H9 (cell line): Measurements from ENCODE around the gene TTC7B. TPM values are rescaled to one million over a fixed set of nuclear protein-coding genes. Genes with fewer than 3 reads are reported as not detected.

Source experiments
- DNase-seq: peaks from one replicate; pipeline ENCODE4 v3.0.0-alpha.2; 2017
- H2AFZ ChIP-seq: one replicate; pipeline ENCODE4 v1.6.1; 2013; ENCODE audit warnings: mild to moderate bottlenecking, low read length, control low read depth, moderate library complexity
- H2AK5ac ChIP-seq: 2 replicates; pipeline ENCODE4 v1.6.1; 2013; ENCODE audit warnings: low read length, control low read depth, mixed read lengths; ENCODE audit not compliant: insufficient read length
- H2BK120ac ChIP-seq: one replicate; pipeline ENCODE4 v1.6.1; 2013; ENCODE audit warnings: low read depth, mild to moderate bottlenecking, low read length, control low read depth, inconsistent platforms; ENCODE audit not compliant: poor library complexity, severe bottlenecking
- H2BK12ac ChIP-seq: 2 replicates; pipeline ENCODE4 v1.6.1; 2013; ENCODE audit warnings: low read length, control low read depth, mixed read lengths, low read depth; ENCODE audit not compliant: insufficient read length
- H2BK15ac ChIP-seq: 2 replicates; pipeline ENCODE4 v1.6.1; 2013; ENCODE audit warnings: low read depth, low read length, control low read depth
- H2BK20ac ChIP-seq: one replicate; pipeline ENCODE4 v1.6.1; 2013; ENCODE audit warnings: low read depth, mild to moderate bottlenecking, low read length, control low read depth, inconsistent platforms; ENCODE audit not compliant: poor library complexity, severe bottlenecking
- H2BK5ac ChIP-seq: 2 replicates; pipeline ENCODE4 v1.6.1; 2013; ENCODE audit warnings: low read length, control low read depth, mixed read lengths; ENCODE audit not compliant: insufficient read length
- H3K14ac ChIP-seq: 2 replicates; pipeline ENCODE4 v1.6.1; 2013; ENCODE audit warnings: low read length, control low read depth; ENCODE audit not compliant: insufficient read depth
- H3K18ac ChIP-seq: 2 replicates; pipeline ENCODE4 v1.6.1; 2013; ENCODE audit warnings: low read depth, mild to moderate bottlenecking, mixed read lengths, low read length, control low read depth; ENCODE audit not compliant: insufficient read length
- H3K23ac ChIP-seq: 2 replicates; pipeline ENCODE4 v1.6.1; 2013; ENCODE audit warnings: low read length, control low read depth, mixed read lengths, low read depth; ENCODE audit not compliant: insufficient read length
- H3K23me2 ChIP-seq: 2 replicates; pipeline ENCODE4 v1.6.1; 2013; ENCODE audit warnings: low read depth, mild to moderate bottlenecking, mixed read lengths, low read length, control low read depth; ENCODE audit not compliant: insufficient read length, poor library complexity, severe bottlenecking
- H3K27ac ChIP-seq: 2 replicates; pipeline ENCODE4 v1.5.1; 2013; ENCODE audit warnings: low read length, control low read depth, mixed read lengths, low read depth; ENCODE audit not compliant: insufficient read length
- H3K27me3 ChIP-seq: 2 replicates; pipeline ENCODE4 v1.6.1; 2013; ENCODE audit warnings: low read length, control low read depth, inconsistent platforms; ENCODE audit not compliant: insufficient read depth
- H3K4ac ChIP-seq: 2 replicates; pipeline ENCODE4 v1.6.1; 2013; ENCODE audit warnings: low read depth, mild to moderate bottlenecking, control low read depth, inconsistent platforms, low read length, moderate library complexity
- H3K4me1 ChIP-seq: 2 replicates; pipeline ENCODE4 v1.6.1; 2013; ENCODE audit warnings: low read length, control low read depth, inconsistent platforms; ENCODE audit not compliant: insufficient read depth
- H3K4me2 ChIP-seq: 2 replicates; pipeline ENCODE4 v1.6.1; 2013; ENCODE audit warnings: low read length, control low read depth, mixed read lengths; ENCODE audit not compliant: insufficient read length, insufficient read depth
- H3K56ac ChIP-seq: 2 replicates; pipeline ENCODE4 v1.6.1; 2013; ENCODE audit warnings: low read depth, mild to moderate bottlenecking, mixed read lengths, low read length, control low read depth; ENCODE audit not compliant: insufficient read length
- H3K79me1 ChIP-seq: 2 replicates; pipeline ENCODE4 v1.6.1; 2013; ENCODE audit warnings: low read depth, mild to moderate bottlenecking, moderate library complexity, low read length, control low read depth, inconsistent platforms; ENCODE audit not compliant: insufficient read depth, poor library complexity, severe bottlenecking
- H3K79me2 ChIP-seq: 2 replicates; pipeline ENCODE4 v1.6.1; 2013; ENCODE audit warnings: low read length, control low read depth, inconsistent platforms; ENCODE audit not compliant: insufficient read depth
- H3K9ac ChIP-seq: 2 replicates; pipeline ENCODE4 v1.6.1; 2013; ENCODE audit warnings: low read length, control low read depth, mixed read lengths; ENCODE audit not compliant: insufficient read length; ENCODE audit errors: extremely low read depth
- H3K9me3 ChIP-seq: one replicate; pipeline ENCODE4 v1.6.1; 2013; ENCODE audit warnings: low read depth, low read length, inconsistent platforms; ENCODE audit not compliant: control insufficient read depth
- H3T11ph ChIP-seq: one replicate; pipeline ENCODE4 v1.6.1; 2013; ENCODE audit warnings: mild to moderate bottlenecking, low read length, control low read depth, inconsistent platforms
- H4K20me1 ChIP-seq: one replicate; pipeline ENCODE4 v1.6.1; 2013; ENCODE audit not compliant: control insufficient read depth, insufficient read length, insufficient read depth
- H4K5ac ChIP-seq: 2 replicates; pipeline ENCODE4 v1.6.1; 2013; ENCODE audit warnings: low read depth, mild to moderate bottlenecking, mixed read lengths, low read length, control low read depth; ENCODE audit not compliant: insufficient read length
- H4K8ac ChIP-seq: replicated peaks from 2 replicates; pipeline ENCODE4 v1.6.1; 2013; ENCODE audit warnings: low read length, control low read depth, mixed read lengths, low read depth; ENCODE audit not compliant: insufficient read length
- H4K91ac ChIP-seq: 2 replicates; pipeline ENCODE4 v1.6.1; 2013; ENCODE audit warnings: low read depth, mild to moderate bottlenecking, moderate library complexity, mixed read lengths, low read length, control low read depth; ENCODE audit not compliant: insufficient read length
- H3K27ac Mint-ChIP-seq, 3 experiments: 2 replicates in 2 of 3; 3 replicates in 1 of 3; pipeline ENCODE4 v1.8.0; 2020 to 2021; ENCODE audit warnings: mixed read lengths in 3 of 3, mild to moderate bottlenecking in 1 of 3, moderate library complexity in 1 of 3
- H3K27me3 Mint-ChIP-seq: 2 replicates; pipeline ENCODE4 v1.8.0; 2021; ENCODE audit warnings: low read depth, mild to moderate bottlenecking, moderate library complexity, mixed read lengths
- H3K36me3 Mint-ChIP-seq, 3 experiments: 2 replicates in 2 of 3; 3 replicates in 1 of 3; pipeline ENCODE4 v1.8.0; 2020 to 2021; ENCODE audit warnings: low read depth in 3 of 3, mixed read lengths in 3 of 3; ENCODE audit not compliant: insufficient read depth in 1 of 3
- H3K4me1 Mint-ChIP-seq, 2 experiments: 2 replicates each; pipeline ENCODE4 v1.8.0; 2020; ENCODE audit warnings: mixed read lengths in 2 of 2
- H3K4me3 Mint-ChIP-seq, 2 experiments: 2 replicates in 1 of 2; 3 replicates in 1 of 2; pipeline ENCODE4 v1.8.0; 2020 to 2021; ENCODE audit warnings: mild to moderate bottlenecking in 2 of 2, mixed read lengths in 2 of 2, moderate library complexity in 1 of 2
- H3K9me3 Mint-ChIP-seq, 2 experiments: 2 replicates in 1 of 2; 3 replicates in 1 of 2; pipeline ENCODE4 v1.8.0; 2020; ENCODE audit warnings: mild to moderate bottlenecking in 2 of 2, mixed read lengths in 2 of 2, moderate library complexity in 1 of 2
- CTCF ChIP-seq: fragments of 200-600 bp; sonication (generic); conservative IDR thresholded peaks from 3 replicates; pipeline ENCODE4 v1.8.0; 2021; ENCODE audit warnings: antibody characterized with exemption, mild to moderate bottlenecking
- whole genome bisulfite sequencing: extraction: QIAGEN DNeasy Blood & Tissue Kit; methylation state at CpG from one replicate; pipeline ENCODE4 v1.1.7; 2013; ENCODE audit warnings: missing lambda C conversion rate, low lambda C conversion rate, mixed read lengths; ENCODE audit not compliant: insufficient read length; ENCODE audit errors: extremely low coverage; 5-methylcytosine and 5-hydroxymethylcytosine counted together
- total RNA-seq: library from RNA; stranded (reverse); gene quantifications from 2 replicates; pipeline ENCODE4 v1.2.1, GENCODE V29; 2021

Gene TTC7B
- total RNA-seq, 1 experiment from 2014 or later: 33.7 TPM

- H3K36me3 Mint-ChIP-seq: peaks cover 0 to 8% (median 5%) of the 10 kb centered on the region in 3 experiments; a peak in 3 of 7 replicates
- TF ChIP-seq CTCF: no peak
- Histone ChIP-seq H4K8ac (no peak overlapping the region), H4K91ac (no peak overlapping the region), H2BK12ac (no peak overlapping the region), H3T11ph (no peak overlapping the region), H3K14ac (no peak overlapping the region), H3K79me2 (no peaks in the 10 kb centered on the region), H2BK20ac (no peak overlapping the region), H2AFZ (no peak overlapping the region), H3K23ac (no peak overlapping the region), H3K4me2 (no peak overlapping the region), H3K9me3 (no peaks in the 10 kb centered on the region), H3K4ac (no peak overlapping the region), H2BK15ac (no peak overlapping the region), H3K4me1 (no peaks in the 10 kb centered on the region; the same call in 1 of the 2 replicates), H4K5ac (no peak overlapping the region), H3K23me2 (no peaks in the 10 kb centered on the region), H3K79me1 (no peaks in the 10 kb centered on the region), H3K27ac (no peak overlapping the region), H3K56ac (no peak overlapping the region), H3K18ac (no peak overlapping the region), H3K9ac (no peak overlapping the region), H4K20me1 (no peaks in the 10 kb centered on the region), H2BK120ac (no peak overlapping the region), H2BK5ac (no peak overlapping the region), H2AK5ac (no peak overlapping the region), H3K27me3 (no peaks in the 10 kb centered on the region)
- H3K27ac Mint-ChIP-seq: no peak overlapping the region
- no peaks in the 10 kb centered on the region for H3K9me3 Mint-ChIP-seq
- H3K4me3 Mint-ChIP-seq: no peak overlapping the region
- no CpG with 5 or more reads among the region's 15 CpGs for WGBS
- H3K27me3 Mint-ChIP-seq: no peaks in the 10 kb centered on the region
- H3K4me1 Mint-ChIP-seq: peaks cover 1 to 7% of the 10 kb centered on the region in 2 experiments
- DNase-seq: peak; percentile 12
These were observed 30.3 kb downstream of the TTC7B start for GRCh38 chr14:90785876-90786450.
